Gastroesophageal sphincter (tissue), 3 donors: Measurements from ENCODE around the gene TNFSF13B.

ENCODE experiments used
- EP300 ChIP-seq: sonication (generic); formaldehyde crosslinking; IDR thresholded peaks from one replicate; pipeline ENCODE4 v1.6.1; 2017; ENCODE audit warnings: antibody characterized with exemption, mild to moderate bottlenecking
- POLR2A ChIP-seq, 2 donors: fragments of 450-650 bp; IDR thresholded peaks; one replicate each; pipeline ENCODE4 v1.6.1; 2017; ENCODE audit warnings: antibody characterized with exemption in 2 of 2, mild to moderate bottlenecking in 2 of 2, moderate library complexity in 1 of 2
- POLR2AphosphoS5 ChIP-seq: sonication (generic); formaldehyde crosslinking; IDR thresholded peaks from one replicate; pipeline ENCODE4 v1.6.1; 2017; ENCODE audit warnings: antibody characterized with exemption
- TF ChIP-seq, protein P1 (sequence below), 4 experiments: fragments of 200-600 bp in 2 of 4; fragments of 450-650 bp in 2 of 4; sonication (generic) in 1 of 4; IDR thresholded peaks; one replicate each; pipeline ENCODE4 v1.5.1; 2017 to 2019; ENCODE audit warnings: antibody characterized with exemption in 4 of 4, mild to moderate bottlenecking in 2 of 4, moderate library complexity in 2 of 4

- TF ChIP-seq, protein P1, sequence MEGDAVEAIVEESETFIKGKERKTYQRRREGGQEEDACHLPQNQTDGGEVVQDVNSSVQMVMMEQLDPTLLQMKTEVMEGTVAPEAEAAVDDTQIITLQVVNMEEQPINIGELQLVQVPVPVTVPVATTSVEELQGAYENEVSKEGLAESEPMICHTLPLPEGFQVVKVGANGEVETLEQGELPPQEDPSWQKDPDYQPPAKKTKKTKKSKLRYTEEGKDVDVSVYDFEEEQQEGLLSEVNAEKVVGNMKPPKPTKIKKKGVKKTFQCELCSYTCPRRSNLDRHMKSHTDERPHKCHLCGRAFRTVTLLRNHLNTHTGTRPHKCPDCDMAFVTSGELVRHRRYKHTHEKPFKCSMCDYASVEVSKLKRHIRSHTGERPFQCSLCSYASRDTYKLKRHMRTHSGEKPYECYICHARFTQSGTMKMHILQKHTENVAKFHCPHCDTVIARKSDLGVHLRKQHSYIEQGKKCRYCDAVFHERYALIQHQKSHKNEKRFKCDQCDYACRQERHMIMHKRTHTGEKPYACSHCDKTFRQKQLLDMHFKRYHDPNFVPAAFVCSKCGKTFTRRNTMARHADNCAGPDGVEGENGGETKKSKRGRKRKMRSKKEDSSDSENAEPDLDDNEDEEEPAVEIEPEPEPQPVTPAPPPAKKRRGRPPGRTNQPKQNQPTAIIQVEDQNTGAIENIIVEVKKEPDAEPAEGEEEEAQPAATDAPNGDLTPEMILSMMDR (IDR thresholded peaks at IDR 0.05), result no peak
- no peak for TF ChIP-seq POLR2AphosphoS5
- no peak for TF ChIP-seq POLR2A (IDR thresholded peaks at IDR 0.05)
- TF ChIP-seq EP300, result no peak
These were observed 63.3 kb downstream of the TNFSF13B start for GRCh38 chr13:108332791-108333190.
